GM11168 (cell line): Measurements from ENCODE around the gene PLEKHF1.
"Not testable (repeated sequence)": the region's sequence is repeated elsewhere in the genome, so short reads cannot be mapped to it uniquely, and the experiment has no call there.

Experiments
- in situ Hi-C: fragments of 300-500 bp; cut with MboI; formaldehyde crosslinking; loops from one replicate; pipeline ENCODE4 v1.12.0; 2022; ENCODE audit warnings: low sequenced_read_pairs; ENCODE audit not compliant: unreplicated experiment

PLEKHF1 gene

DNA sequence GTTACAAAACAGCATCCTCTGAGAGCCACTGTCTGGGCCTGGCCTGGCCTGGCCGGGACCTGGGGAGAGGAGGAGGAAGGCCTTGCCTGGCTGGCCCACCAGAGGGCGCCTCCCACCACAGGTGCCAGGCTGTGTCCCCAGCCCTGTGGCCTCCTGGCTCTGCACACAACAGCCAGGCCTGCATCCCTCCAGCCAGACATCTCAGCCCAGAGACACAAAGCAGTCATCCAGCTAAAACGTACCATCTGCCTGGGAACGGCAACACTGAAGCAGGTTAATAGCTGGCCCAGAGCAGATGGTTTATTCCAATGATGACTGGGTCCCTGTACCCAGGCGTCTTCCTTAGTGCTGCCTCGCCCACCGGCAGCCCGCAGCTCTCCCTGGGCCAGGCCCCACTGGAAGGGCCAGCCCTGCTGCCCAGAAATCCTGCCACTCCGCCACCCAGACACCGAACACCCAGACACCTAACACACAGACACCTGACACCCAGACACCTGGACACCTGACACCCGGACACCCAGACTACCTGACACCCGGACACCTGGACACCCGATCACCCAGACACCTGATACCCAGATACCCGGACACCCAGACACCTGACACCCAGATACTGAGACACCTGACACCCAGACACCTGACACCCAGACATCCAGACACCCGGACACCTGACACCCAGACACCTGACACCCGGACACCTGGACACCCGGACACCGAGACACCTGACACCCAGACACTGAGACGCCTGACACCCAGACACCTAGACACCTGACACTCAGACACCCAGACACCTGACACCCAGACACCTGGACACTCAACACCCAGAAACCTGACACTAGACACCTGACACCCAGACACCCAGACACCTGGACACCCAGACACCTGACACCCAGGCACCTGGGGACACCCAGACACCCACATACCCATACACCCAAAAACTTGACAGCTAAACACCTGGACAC lies 29.7 kb downstream of the PLEKHF1 start:
- in situ Hi-C loops, result no loop called here

DNA sequence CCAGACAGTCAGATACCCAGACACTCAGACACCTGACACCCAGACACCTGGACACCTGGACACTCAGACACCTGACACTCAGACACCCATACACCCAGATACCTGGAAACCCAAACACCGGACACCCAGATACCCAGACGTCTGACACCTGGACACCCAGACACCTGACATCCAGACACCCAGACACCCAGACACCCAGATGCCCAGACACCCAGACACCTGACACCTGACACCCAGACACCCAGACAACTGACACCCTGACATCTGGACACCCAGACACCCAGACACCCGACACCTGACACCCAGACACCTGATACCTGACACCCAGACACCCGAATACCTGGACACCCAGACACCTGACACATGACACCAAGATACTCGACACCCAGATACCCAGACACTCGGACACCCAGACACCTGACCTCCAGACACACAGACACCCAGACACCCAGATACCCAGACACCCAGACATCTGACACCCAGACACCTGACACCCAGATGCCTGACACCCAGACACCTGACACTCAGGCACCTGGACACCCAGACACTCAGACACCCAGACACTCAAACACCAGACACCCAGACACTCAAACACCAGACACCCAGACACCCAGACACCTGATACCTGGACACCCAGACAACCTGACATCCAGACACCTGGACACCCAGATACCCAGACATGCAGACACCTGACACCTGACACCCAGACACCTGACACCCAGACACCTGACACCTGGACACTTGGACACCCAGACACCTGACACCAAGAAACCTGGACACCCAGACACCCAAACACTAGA lies 30.7 kb downstream of the PLEKHF1 start:
- in situ Hi-C loops, result no loop called here

DNA sequence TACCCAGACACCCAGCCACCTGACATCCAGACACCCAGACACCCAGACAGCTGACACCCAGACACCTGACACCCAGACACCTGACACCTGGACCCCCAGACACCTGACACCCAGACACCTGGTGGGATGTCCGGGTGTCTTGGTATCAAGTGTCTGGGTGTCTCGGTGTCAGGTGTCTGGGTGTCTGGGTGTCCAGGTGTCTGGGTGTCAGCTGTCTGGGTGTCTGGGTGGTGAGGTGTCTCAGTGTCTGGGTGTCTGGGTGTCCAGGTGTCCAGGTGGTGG lies 31.2 kb downstream of the PLEKHF1 start:
- in situ Hi-C loops, result no loop called here

DNA sequence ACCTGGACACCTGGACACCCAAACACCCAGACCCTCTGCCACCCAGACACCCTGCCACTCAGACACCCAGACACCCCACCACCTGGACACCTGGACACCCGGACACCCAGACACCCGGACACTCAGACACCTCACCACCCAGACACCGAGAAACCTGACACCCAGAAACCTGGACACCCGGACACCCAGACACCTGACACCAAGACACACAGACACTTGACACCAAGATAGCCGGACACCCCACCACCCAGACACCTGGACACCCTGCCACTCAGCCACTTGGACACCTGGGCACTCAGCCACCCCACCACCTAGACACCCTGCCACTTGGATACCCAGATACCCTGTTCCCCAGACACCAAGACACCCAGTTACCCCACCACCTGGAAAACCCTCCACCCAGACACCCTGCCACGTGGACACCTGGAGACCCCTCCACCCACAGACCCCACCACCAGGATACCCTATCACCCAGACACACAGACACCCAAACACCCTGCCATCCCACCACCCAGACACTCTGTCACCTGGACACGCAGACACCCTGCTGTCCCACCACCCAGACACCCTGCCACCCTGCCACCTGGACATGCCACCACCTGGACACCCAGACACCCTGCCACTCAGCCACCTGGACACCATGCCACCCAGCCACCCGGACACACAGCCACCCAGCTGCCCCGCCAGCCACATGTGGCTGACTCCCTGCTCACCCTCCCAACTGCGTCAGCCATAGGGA lies 32.4 kb downstream of the PLEKHF1 start:
- in situ Hi-C loops, result no loop called here

DNA sequence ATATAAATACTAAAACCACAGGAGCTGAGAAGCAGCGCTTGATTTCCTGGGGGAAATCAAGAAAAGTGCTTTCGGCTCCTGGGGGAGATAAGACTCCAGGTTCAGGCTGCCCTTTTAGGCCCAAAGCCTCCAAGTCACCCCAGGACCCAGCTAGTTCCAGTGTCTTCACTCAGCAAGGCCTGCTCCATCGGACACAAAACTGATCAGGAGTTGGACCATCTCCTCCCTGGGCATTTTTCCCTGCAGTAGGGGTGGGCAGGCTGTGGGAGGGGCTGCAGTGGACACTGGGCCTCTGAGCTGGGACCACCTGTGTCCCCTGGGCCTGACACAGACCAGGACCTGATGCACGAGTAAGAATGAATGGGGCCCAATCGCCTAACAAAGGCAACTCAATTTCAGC lies 34.6 kb downstream of the PLEKHF1 start:
- in situ Hi-C loops, result no loop called here

DNA sequence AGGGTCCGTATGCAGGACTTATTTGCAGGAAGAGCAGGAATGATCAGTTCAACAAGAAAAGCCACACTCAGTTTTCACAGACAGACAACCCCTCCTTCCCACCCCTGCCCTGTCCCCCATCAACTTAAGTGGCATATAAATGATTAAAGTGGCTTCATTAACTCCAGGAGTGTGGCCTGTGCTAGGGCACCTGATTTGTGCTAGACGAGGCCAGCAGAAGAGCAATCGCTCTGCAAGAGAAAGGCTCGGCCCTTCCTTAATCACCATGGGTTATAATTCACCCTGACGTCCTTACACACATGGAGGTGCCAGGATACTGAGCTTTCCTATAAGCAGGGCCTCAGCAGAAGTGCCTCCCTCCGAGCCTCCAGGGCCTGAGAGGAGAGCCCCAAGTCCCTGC lies 35.2 kb downstream of the PLEKHF1 start:
- in situ Hi-C loops, result no loop called here

DNA sequence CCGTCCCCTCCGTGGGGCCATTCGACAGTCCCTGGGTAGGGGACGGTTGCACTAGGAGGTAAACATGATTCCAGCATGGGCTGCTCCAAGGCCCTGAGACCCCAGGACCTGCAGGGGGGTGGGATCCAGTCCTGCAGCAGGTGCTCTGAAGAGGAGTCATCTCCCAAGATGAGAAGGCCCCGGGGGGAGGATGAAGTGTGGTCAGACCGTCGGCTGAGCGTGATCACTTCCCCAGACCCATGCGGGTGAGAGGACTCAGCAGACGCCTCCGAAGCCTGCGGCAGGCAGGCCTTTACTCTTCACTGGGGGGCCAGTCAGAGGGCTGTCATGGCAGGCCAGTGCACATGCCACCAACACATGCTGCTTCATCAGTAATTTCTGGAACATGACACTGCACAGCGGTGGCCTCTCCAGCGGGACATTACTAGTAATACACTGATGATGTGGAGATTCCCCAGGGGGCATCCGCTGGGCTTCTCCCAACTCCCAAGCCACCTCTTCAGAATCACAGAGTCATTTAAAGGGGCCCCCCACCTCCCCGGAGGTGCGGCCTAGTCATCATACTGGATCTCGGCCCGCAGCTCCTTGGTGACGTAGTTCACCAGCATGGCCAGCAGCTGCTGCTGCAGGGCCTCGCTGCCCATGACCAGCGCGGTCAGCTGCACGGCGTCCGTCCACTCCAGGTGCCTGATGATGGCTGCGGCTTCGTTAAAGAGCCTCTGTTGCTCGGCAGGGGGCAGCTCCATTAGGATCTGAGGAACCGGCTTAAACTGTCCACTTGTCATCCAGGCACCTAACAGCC lies 37.1 kb downstream of the PLEKHF1 start:
- in situ Hi-C loops, result no loop called here

DNA sequence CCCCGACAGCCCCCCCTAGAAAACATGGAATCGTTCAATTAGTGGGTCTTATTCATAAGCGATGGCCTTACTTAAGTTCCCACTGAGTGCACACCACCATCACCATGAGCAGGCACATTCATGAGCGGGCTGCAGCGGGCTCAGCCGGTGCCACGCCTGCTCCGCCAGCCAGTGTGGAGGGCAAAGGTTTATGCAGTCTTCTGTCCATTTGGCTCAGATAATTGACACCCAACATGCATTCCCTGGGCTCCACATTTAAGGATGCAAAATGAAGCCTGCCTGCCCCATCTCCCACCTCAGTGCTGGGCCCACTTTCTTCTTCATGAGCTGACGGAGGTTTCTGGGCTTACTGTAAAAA lies 37.7 kb downstream of the PLEKHF1 start:
- in situ Hi-C loops, result no loop called here

DNA sequence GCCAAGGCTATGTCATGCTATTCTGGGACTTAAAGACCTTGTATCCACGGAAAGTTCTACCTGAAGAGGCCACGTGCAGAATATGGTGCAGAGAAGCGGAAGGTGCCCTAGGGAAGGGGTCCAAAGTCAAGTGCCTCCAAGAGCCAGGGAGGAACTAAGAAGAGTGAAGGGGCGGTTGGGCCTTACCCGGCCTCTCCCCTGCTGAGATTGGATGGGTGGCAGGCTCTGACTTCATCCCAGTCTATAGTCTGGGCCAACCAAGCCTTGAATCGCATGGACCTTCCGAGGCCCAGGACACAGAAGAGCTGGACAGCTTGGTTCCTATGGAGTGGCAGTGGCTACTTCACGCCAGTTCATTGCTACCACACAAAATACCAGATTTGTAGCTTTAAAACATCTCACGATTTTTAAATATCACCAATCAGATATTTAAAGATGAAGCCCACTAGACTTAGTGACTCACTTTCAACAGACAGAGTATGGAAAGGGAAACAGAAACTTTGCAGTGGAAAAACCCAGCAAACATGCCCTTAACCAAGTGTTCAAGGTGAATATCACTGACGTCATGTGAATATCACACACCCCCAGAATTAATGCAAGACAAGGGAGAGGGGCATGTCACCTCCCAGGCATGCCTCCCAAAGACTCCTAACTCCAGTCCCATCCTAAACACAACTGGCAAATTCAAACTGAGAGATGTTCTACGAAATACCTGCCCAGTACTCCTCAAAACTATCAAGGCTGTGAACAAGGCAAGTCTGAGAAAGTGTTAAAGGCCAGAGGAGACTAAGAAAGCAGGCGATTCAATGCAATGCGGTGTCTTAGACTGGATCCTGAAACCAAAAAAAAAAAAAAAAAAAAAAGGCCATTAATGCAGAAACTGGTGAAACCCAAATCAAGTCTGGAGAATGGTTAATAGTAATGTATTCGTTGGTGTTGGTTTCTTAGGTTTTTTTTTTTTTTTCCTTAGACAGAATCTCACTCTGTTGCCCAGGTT lies 39.6 kb downstream of the PLEKHF1 start:
- in situ Hi-C loops, result no loop called here

DNA sequence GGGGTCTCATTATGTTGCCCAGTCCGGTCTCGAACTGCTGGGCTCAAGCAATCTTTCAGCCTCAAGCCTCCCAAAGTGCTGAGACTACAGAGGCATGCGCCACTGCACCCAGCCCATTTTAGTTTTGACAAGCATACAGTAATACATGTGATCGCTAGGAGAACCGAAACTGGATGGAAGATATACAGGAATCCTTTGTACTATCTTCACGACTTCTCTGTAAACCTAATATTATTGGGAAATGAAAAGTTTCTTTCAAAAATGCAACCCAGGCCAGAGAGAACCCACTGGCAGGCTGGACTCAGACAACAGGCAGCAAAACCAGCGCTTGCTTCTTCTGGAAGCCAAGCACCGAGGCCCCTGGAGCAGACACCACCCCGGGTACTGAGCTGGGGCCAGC lies 40.4 kb downstream of the PLEKHF1 start:
- in situ Hi-C loops, result no loop called here

DNA sequence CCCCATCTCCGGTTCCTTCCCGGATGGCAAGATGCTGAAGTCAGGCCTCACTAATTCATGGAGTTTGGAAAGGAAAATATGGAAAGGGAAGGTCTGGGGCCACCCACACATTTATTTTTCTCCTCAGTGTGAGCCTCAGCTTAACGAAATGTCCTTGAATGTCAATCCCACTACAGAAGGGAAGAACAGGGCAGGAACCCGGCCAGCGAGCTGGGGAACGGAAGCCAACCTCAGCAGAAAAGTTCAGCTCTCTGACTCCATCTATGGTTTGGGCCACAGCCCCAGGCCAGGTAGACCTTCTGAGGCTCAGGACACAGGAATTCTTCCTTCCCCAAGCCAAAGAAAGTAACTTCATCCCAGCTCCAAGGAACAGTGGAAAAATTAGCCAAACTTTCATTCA lies 41.4 kb downstream of the PLEKHF1 start:
- in situ Hi-C loops, result no loop called here

DNA sequence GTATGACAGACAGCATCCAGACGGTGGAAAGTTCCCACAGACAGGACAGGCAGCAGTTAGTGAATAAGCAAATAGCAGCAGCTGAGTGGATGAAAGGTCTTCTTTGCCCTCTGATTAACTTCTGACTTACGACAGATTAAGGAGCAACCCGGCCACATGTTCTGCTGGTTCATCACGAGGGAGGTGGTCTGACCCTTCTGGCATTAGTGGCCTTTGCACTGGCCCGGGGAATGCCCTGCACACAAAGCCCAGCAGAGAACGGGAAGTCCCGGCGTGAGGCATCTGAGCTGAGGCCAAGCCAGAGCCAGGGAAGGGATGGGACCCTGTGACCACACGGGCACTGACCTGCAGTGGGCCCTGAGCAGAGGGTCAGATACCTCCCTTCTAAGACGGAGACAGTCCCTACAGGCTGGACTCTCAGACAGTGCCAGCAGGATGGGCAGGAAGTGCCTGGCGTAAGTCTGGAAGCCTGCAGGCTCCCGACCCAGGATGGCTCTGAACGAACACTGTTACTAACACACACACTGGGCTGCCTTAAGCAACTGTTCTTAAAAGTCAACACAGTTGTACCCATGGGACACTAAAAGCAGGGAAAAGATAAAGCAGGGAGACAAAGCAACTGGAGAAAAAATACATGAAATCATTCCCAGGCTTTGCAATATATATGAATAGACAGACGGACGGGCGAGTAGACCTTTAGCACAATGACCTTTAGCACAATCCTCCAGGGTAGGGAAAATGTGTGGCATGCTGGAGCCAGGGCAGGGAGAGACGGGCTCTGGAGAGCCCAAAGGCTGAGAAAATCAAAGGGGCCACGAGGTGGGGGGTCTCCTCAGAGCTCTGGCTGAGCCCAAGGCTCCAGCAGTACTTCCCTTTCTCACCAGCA lies 43.5 kb downstream of the PLEKHF1 start:
- in situ Hi-C loops, result no loop called here

DNA sequence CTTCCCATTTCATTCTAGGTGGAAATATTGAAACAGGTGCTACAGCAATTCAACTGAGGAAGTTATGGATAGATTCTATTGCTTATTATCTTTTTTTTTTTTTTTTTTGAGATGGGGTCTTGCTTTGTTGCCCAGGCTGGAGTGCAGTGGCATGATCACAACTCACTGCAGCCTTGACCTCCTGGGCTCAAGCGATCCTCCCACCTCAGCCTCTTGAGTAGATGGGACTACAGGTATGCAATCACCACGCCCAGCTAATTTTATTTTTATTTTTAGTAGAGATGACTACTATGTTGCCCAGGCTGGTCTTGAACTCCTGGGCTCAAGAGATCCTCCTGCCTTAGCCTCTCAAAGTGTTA lies 44.2 kb downstream of the PLEKHF1 start:
- in situ Hi-C loops, result not testable (repeated sequence)

DNA sequence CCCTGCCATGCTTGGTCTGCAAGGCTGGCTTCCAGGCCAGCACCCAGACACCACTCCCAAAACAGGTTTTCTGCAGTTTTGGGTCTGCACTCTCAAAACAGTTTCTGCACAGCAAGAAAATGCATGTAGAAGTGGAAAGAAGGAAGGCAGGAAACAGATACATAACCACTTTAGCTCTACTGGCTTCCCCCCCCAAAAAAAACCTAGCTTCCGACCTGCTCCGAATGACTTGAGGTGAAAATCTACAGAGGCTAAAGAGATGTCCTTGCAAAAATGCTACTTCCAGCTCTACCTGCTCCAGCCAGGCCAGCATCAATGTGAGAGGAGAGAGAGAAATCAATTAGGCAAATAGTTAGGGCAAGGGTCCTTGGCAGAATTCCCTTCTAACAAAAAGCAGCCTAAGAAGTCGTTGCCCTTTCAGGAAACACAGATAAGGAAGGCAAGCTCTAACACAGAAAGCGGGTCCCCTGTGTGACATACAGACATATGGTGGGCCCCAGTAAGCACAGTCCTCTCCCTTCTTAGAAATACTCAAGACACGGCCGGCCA lies 46.4 kb downstream of the PLEKHF1 start:
- in situ Hi-C loops, result loop anchor here (5.0 kb wide), 1 partner anchor 104 kb away; the partner anchor contains the start of gene POP4

DNA sequence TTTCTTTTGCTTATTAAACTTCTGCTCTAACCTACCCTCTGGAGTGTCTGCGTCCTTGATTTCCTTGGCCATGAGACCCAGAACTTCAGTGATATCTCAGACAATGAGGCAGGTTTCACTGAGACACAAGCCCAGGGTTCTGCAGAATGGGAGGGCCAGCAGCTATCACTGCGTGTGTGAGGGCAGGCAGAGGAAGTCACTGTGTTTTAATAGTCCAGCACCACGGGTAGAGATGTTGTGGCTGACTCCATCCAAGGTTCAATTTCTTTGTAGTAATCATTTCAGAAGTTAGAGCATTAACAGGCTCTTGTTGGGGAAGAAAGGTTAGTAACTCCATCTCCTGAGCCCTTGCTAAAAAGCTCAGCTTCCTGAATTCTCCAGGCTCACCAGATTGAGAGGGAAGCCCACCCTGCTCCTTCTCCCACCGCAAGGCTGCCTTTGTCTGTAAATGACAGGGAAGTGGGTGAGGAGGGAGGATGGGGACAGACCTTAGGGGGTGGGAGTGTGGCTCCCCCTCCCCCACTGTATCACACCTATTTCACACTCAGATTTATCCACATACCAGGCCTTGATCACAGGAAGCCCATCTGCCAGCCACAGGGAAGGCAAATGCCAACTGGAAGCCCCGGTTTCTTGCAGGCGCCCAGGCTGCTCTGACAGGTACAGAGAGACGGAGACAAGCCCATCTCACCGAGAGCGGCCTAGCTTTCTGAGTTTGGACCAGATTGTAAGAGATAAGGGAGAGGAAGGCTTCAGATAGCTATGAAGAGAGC lies 47.7 kb downstream of the PLEKHF1 start:
- in situ Hi-C loops, result loop anchor here (5.0 kb wide), 1 partner anchor 106 kb away; the partner anchor contains the start of gene POP4

DNA sequence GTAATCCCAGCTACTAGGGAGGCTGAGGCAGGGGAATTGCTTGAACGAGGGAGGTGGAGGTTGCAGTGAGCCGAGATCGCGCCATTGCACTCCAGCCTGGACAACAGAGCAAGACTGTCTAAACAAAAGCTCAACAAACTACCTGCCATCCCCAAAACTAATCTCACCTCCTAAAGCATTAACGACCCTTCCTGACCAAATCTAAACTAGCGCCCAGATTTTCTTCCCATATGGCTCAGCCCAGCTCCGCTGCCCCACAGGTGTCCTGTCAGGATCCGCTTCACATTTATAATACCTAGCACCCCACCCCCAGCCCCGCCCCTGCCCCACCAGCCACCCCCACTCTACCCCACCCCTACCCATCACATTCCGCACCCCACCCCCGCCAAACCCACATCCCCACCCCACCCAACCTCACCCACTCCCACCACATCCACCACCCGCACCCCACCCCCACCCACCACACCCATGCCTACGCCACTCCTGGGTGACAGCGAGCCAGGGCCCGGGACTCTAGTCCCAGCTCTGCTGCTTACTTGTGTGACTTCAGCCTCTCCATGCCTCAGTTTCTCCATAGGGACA lies 49.2 kb downstream of the PLEKHF1 start:
- in situ Hi-C loops, result loop anchor here (5.0 kb wide), 1 partner anchor 107 kb away; the partner anchor contains the start of gene POP4
